Large intestine (tissue), 12 donors: ENCODE measurements around the gene PKP1. TPM values are rescaled to one million over a fixed set of nuclear protein-coding genes. Genes with fewer than 3 reads are reported as not detected.
"Not testable (repeated sequence)": the region's sequence is repeated elsewhere in the genome, so short reads cannot be mapped to it uniquely, and the experiment has no call there.

ENCODE experiments used
- DNase-seq, 2 donors: peaks; one replicate each; pipeline versions ENCODE4 v3.0.0 to v3.0.0-alpha.2; 2013
- H3K27ac ChIP-seq: one replicate; pipeline ENCODE4 v1.5.1; 2013; ENCODE audit warnings: low read length
- H3K27me3 ChIP-seq: 2 replicates; pipeline ENCODE4 v1.6.1; 2013; ENCODE audit warnings: low read length; ENCODE audit not compliant: control insufficient read depth, insufficient read depth
- H3K36me3 ChIP-seq: 2 replicates; pipeline ENCODE4 v1.6.1; 2013; ENCODE audit warnings: low read length; ENCODE audit not compliant: control insufficient read depth, insufficient read depth
- H3K4me1 ChIP-seq: one replicate; pipeline ENCODE4 v1.6.1; 2013; ENCODE audit warnings: low read length; ENCODE audit not compliant: control insufficient read depth, insufficient read depth
- H3K4me3 ChIP-seq: one replicate; pipeline ENCODE4 v1.5.1; 2013; ENCODE audit warnings: low read length
- H3K9me3 ChIP-seq: one replicate; pipeline ENCODE4 v1.6.1; 2013; ENCODE audit warnings: mild to moderate bottlenecking, low read depth, low read length, moderate library complexity; ENCODE audit not compliant: control insufficient read depth
- WGBS: methylation state at CpG from one replicate; pipeline ENCODE4 v1.1.5; 2013; ENCODE audit warnings: low lambda C conversion rate; ENCODE audit not compliant: insufficient coverage; 5-methylcytosine and 5-hydroxymethylcytosine counted together
- long read RNA-seq, 11 donors: transcript quantifications; one replicate each; lab custom pipeline, GENCODE V29; 2026
- polyA plus RNA-seq: library from polyadenylated mRNA; unstranded; fragments of 120-200 nt; gene quantifications from one replicate; pipeline ENCODE4 v1.2.1, GENCODE V29; 2013

The PKP1 gene, protein sequence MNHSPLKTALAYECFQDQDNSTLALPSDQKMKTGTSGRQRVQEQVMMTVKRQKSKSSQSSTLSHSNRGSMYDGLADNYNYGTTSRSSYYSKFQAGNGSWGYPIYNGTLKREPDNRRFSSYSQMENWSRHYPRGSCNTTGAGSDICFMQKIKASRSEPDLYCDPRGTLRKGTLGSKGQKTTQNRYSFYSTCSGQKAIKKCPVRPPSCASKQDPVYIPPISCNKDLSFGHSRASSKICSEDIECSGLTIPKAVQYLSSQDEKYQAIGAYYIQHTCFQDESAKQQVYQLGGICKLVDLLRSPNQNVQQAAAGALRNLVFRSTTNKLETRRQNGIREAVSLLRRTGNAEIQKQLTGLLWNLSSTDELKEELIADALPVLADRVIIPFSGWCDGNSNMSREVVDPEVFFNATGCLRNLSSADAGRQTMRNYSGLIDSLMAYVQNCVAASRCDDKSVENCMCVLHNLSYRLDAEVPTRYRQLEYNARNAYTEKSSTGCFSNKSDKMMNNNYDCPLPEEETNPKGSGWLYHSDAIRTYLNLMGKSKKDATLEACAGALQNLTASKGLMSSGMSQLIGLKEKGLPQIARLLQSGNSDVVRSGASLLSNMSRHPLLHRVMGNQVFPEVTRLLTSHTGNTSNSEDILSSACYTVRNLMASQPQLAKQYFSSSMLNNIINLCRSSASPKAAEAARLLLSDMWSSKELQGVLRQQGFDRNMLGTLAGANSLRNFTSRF
- polyA plus RNA-seq = 0.45 TPM
- long read RNA-seq, donor 1 = 0 reads
- long read RNA-seq, donor 2 = 0 reads
- long read RNA-seq, donor 3 = 0 reads
- long read RNA-seq, donor 4 = 0 reads
- long read RNA-seq, donor 5 = 0 reads
- long read RNA-seq, donor 6 = 0 reads
- long read RNA-seq, donor 7 = 0 reads
- long read RNA-seq, donor 8 = 0 reads
- long read RNA-seq, donor 9 = 0 reads
- long read RNA-seq, donor 10 = 0 reads
- long read RNA-seq, donor 11 = 0 reads

DNA sequence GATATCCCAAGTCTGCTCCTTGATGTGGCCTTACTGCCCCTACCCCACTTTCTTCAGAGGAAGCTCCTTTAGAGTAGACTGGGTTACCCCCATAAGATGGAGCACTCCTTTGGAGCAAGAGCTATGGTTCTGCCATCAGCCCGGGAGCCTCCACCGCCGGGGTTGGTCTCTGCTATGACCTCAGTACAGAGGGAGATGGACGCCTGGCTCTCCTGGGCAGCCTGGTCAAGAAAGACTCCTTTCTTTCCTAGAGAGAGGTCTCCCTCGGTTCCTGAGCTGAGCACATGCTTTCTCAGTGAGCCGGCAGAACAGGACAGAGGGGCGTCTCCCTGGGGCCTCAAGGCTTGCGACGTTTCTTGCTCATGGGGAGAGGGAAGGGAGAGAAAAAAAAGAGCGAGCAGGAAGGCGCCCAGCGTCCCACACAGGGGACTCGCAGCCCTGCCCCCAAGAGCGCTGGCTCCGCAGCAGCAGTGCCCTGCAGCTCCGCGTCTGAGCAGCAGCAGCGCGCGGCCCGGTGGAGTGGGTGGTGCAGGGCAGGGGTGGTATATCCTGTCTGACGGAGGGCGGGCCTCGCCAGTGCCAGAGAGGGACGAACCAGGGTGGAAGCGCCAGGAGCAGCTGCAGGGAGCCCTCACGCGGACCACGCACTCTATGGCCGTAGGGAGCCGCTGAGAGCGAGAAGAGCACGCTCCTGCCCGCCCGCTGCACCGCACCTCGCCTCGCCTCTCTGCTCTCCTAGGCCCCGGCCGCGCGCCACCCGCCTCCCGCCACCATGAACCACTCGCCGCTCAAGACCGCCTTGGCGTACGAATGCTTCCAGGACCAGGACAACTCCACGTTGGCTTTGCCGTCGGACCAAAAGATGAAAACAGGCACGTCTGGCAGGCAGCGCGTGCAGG, at the start of gene PKP1:
Gene PKP1, plus strand, starts transcription at position 576 of the 899 bp plus-strand sequence. Its CDS starts 197 bp downstream, at position 773.
- Histone ChIP-seq H3K4me3 (no peak within 1 kb of the TSS), H3K9me3 (peaks cover 11% of the 10 kb centered on the region), H3K27me3 (peaks cover 81% of the 10 kb centered on the region), H3K4me1 (peaks cover 6% of the 10 kb centered on the region), H3K27ac (no peak within 1 kb of the TSS), H3K36me3 (no peaks in the 10 kb centered on the region)
- DNase-seq = peak in 1 of 2 donors; percentile 71
- no CpG with 5 or more reads among the region's 55 CpGs for WGBS

DNA sequence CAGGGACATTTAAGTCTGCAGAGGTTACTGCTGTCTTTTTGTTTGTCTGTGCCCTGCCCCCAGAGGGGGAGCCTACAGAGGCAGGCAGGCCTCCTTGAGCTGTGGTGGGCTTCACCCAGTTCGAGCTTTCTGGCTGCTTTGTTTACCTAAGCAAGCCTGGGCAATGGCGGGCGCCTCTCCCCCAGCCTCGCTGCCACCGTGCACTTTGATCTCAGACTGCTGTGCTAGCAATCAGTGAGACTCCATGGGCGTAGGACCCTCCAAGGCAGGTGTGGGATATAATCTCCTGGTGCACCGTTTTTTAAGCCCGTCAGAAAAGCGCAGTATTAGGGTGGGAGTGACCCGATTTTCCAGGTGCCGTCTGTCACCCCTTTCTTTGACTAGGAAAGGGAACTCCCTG, 43.7 kb upstream of the PKP1 start:
- not testable (repeated sequence) for H3K27me3 ChIP-seq, H3K27ac ChIP-seq, H3K4me1 ChIP-seq, H3K9me3 ChIP-seq, H3K4me3 ChIP-seq, DNase-seq, H3K36me3 ChIP-seq
- no CpG with 5 or more reads among the region's 11 CpGs for WGBS

DNA sequence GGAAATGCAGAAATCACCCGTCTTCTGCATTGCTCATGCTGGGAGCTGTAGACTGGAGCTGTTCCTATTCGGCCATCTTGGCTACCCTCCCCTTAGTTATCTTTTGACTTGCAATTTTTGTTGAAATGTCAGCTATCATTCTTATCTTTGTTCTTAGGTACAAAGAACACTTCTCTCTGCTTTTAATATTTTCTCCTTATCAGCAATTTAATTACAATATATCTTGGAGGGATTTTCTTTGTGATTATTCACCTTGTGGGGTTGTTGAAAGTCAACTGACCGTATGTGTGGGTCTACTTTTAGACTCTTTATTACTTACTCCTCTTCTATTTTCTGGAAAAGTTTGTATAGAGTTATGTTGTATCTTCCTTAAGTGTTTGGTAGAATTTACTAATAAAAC, 43.1 kb upstream of the PKP1 start:
- no peak for DNase-seq
- no peaks in the 10 kb centered on the region for H3K9me3 ChIP-seq
- no peak overlapping the region for H3K4me3 ChIP-seq
- no peaks in the 10 kb centered on the region for H3K4me1 ChIP-seq
- H3K36me3 ChIP-seq = no peaks in the 10 kb centered on the region
- peaks cover 3% of the 10 kb centered on the region for H3K27me3 ChIP-seq
- no CpG with 5 or more reads among the region's 3 CpGs for WGBS
- H3K27ac ChIP-seq = no peak overlapping the region

DNA sequence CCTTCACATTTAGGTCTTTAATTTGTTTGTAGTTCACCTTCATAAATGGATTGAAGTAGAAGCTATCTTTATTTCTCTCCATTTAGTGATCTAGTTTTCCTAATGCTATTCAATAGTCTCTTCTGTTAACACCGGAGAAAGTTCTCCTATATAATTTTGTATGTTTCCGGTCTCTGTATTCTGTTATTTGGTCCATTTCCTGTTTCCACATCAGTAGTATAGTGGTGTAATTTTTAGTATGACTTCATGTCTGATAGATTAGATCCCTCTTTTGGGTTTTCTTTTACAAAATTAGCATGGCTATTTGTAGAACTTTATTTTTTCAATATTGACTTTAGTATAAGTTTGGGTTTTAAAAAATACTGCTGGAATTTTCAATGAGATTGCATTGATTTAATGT, 41.6 kb upstream of the PKP1 start:
- Histone ChIP-seq H3K4me1 (no peaks in the 10 kb centered on the region), H3K4me3 (no peak overlapping the region), H3K36me3 (no peaks in the 10 kb centered on the region), H3K27me3 (peaks cover 3% of the 10 kb centered on the region), H3K9me3 (no peaks in the 10 kb centered on the region), H3K27ac (no peak overlapping the region)
- DNase-seq = no peak
- 100% methylated on average over 2 of the region's 2 CpGs for WGBS

DNA sequence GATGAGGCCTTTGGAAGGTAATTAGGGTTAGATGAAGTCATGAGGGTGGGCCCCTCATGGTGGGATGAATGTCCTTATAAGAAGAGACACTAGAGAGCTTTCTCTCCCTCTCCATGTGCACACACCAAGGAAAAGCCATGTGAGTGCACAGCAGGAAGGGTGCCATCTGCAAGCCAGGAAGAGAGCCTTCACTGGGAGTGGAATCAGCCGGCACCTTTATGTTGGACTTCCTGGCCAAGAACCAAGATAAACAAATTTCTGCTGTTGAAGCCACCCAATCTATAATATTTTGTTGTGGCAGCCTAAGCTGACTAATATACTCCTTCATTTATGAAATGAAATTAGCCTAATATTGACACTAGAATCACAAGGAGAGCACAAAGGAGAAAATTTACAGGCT, 38.2 kb upstream of the PKP1 start:
- Histone ChIP-seq H3K9me3 (no peaks in the 10 kb centered on the region), H3K4me1 (no peaks in the 10 kb centered on the region), H3K4me3 (no peak overlapping the region), H3K27me3 (peaks cover 3% of the 10 kb centered on the region), H3K27ac (no peak overlapping the region), H3K36me3 (no peaks in the 10 kb centered on the region)
- no CpG with 5 or more reads among the region's 1 CpG for WGBS
- peak in 1 of 2 donors; percentile 24 for DNase-seq

DNA sequence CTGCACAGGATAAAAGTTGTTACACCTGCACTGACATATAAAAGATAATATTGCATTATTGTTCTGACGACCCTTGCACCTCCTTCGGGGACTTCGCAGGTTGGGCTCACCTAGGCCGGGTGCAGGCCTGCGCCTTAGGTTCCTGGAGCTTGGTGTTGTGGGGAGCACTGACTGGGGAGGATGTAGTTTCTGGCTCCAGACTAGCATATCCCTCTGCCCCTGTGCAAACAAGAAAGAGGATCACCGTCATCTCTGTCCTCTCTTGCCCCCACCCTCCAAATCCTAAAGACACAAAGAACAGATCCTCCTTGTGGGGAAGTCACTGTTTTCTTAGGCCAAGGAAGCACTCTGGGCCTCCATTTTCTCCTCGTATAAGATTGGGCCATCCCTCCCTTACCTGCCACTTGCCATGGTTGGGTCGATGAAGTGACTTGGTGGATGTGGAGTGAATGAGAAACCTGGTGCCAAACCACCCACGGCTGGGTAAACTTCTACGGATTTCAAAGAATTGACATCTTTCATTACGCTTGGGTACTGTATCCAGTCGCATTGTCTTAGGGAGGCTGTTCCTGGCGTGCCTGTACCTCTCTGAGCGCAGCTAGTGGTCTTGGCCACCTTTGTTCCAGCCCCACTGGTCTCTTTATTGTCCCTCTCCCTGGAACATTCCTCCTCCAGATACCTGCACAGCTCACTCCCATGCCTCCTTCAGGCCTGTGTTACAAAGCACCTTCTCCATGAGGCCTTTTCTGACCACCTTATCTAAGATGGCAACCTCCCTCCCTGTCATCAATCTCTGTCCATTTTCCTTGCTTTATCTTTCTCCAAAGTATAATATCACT, 34.4 kb upstream of the PKP1 start:
- Histone ChIP-seq H3K9me3 (no peaks in the 10 kb centered on the region), H3K4me1 (no peaks in the 10 kb centered on the region), H3K27me3 (no peaks in the 10 kb centered on the region), H3K27ac (no peak overlapping the region), H3K4me3 (no peak overlapping the region), H3K36me3 (no peaks in the 10 kb centered on the region)
- no CpG with 5 or more reads among the region's 14 CpGs for WGBS
- no peak for DNase-seq

DNA sequence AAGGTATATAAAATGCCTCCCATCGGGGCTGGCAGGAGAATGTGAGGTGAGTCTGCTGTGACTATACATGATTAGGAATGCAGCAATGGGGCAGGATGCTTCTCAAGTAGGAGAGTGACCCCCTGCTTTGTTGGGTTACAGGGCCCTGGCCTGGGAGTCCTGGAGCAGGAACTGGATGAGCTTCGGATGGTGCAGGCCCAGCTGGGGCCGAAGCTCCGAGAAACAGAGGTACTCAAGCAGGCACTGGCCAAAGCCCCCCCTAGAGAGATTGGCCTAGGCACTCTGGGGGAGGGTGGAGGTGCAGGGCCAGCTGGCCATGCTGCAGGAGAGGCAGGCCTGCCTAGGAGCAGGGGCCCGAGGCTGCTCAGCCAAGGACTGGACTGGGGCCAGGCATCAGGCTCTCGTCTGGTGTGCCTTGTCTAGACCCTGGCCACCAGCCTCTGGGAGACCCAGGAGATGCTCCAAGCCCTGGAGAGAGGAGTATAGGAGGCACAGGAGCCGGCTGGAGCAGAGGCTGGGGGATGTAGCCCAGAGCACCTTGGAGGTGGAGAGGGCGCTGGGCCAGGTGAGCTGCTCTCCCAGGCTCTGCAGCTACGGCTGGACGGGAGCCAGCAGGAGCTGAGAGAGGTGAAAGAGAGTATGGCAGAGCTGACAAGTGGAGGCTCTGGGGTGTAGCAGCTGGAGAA, 32.8 kb upstream of the PKP1 start:
- no CpG with 5 or more reads among the region's 10 CpGs for WGBS
- Histone ChIP-seq H3K9me3 (no peaks in the 10 kb centered on the region), H3K27me3 (no peaks in the 10 kb centered on the region), H3K4me3 (no peak overlapping the region), H3K27ac (no peak overlapping the region), H3K4me1 (no peaks in the 10 kb centered on the region), H3K36me3 (no peaks in the 10 kb centered on the region)
- DNase-seq = no peak

DNA sequence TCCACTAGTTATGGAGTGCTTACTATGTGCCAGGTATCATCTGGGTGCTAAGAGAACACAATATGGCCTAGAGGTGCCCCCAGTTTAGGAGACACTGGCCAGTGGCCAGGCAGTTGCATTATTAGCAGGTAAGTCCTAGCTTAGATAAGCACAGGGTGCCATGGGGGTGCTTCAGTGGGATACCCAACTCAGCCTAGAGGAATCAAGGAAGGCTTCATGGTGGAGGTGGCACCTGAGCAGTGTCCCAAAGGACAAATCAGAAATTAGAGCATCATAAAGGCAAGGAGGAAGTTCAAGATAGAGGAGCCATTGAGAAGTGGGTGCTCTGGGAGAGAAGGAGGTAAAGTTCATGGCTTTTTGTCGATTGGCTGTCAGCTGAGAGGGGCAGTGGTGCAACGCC, 31.9 kb upstream of the PKP1 start:
- Histone ChIP-seq H3K36me3 (no peaks in the 10 kb centered on the region), H3K27me3 (no peaks in the 10 kb centered on the region), H3K4me3 (no peak overlapping the region), H3K4me1 (no peaks in the 10 kb centered on the region), H3K9me3 (no peaks in the 10 kb centered on the region), H3K27ac (no peak overlapping the region)
- WGBS = no CpG with 5 or more reads among the region's 2 CpGs
- DNase-seq = no peak

DNA sequence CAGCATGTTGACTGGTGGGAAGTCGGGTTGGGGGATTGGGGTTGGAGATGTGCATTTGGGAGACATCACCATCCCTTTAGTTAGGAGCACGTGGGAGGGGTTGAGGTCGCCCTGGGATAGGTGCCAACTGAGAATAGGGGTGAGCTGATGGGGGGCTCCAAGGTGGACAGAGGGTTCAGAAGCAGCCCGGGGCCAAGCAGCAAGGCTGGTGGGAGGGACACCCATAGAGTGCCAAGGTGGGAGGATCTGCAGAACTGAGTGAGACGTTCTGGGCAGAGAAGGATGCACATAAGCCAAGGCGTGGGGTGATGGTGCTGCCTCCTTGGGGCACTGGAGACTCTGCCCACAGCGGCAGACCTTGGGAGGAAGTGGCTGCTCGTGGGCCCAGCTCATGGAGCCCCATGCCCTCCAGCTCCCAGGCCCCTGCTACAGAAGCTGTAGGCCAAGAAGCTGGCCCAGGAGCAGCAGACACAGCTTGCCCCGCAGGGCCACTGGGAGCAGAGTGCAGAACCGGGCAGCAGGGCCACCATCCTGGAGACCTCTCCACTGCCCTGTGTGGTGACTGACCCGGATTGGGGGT, 31.4 kb upstream of the PKP1 start:
- no peak overlapping the region for H3K27ac ChIP-seq
- no peaks in the 10 kb centered on the region for H3K27me3 ChIP-seq
- WGBS = no CpG with 5 or more reads among the region's 11 CpGs
- no peak for DNase-seq
- no peaks in the 10 kb centered on the region for H3K4me1 ChIP-seq
- no peak overlapping the region for H3K4me3 ChIP-seq
- H3K36me3 ChIP-seq = no peaks in the 10 kb centered on the region
- H3K9me3 ChIP-seq = no peaks in the 10 kb centered on the region
